DMS79 treated with DMSO at 0.1 percent for 48 hours (cell line): Measurements from ENCODE around the gene CTNND2.

ENCODE experiments used
- DNase-seq: peaks from one replicate; lab custom pipeline; 2025; lab: John Stamatoyannopoulos, UW

Gene CTNND2

DNA sequence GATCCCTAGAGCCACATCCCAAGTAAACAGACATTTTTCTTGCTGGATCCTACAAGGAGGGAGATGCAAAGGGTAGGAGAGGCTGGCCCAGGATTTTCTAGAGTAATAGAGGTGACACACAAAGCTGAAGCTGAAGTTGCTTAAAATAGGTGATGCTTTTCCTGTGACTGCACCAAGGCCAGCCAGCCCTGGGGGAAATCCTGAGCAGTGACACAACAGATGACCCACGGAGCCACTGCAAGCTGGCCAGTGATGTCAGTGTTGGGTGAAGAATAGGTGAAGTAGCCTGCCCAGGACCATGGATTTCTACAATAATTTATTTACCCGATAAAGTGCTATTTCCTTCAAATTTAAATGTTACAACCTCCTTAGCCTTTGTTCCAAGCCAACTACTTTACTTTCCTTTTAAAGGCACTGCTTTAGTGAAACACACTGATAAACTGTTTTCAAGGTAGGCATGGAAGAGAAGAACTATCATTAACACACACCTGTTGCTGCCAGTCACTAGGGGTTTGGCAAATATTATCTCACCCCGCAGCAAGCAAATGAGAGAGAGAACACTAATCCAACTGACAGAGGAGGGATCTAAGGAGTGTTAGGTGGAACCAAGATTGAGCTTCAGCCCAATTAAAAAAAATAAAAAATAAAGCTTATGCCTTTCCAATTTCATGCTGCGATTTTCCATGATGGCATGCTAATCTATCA lies 123.5 kb downstream of the CTNND2 start:
- DNase-seq: no peak

DNA sequence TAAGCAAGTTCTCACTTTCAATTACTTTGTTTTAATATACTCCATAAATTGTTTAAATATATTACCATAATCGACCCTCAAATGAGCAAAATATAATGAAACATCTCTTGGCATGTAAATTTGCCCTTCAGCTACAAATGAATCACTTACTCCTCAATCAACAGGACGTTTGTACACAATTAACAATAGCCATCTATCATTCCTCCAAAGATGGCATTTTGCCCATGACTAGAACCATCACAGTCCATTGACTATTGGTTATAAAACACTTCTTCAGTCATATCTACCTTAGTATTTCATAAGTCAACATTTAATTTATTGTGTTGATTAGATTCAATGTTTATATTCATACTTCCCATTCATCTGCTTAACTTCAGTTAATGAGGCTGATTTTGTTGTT lies 127.2 kb downstream of the CTNND2 start:
- DNase-seq: no peak

- no peak for DNase-seq
These were observed 133.9 kb downstream of the CTNND2 start for GRCh38 chr5:11770310-11770709.

DNA sequence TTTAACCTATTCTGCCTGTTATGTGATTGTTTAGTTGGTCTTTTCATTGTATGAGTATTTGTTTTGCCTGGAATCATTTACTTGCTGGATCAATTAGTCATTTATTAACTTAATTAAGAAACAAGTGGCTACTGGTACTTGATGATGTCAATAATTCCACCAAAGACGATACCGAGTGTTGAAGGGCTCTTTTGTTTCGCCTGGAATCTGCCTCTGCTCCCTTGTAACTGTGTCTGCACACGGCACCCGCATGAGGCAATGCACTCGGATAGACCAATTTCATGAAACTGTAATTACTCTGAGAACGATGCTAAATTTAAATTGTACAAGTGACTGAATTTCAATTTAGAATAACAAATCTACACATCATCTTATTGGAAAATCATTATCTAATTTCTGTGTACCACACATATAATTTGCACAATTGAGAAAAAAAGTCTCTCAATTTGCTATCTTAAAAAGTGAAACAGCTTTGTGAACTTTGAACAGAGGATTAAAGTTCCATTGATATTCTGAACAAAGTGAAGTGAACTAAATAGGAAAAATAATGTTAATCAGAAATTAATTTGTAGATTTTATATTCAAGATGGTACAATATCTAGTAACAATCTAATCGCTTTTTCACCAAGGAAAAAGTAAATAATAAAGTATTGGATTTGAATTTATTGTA lies 143.2 kb downstream of the CTNND2 start:
- no peak for DNase-seq

GRCh38 chr5:11758321-11758720 lies 145.9 kb downstream of the CTNND2 start:
- DNase-seq: no peak

- no peak for DNase-seq
These were observed 146.6 kb downstream of the CTNND2 start for GRCh38 chr5:11757661-11758060.

DNA sequence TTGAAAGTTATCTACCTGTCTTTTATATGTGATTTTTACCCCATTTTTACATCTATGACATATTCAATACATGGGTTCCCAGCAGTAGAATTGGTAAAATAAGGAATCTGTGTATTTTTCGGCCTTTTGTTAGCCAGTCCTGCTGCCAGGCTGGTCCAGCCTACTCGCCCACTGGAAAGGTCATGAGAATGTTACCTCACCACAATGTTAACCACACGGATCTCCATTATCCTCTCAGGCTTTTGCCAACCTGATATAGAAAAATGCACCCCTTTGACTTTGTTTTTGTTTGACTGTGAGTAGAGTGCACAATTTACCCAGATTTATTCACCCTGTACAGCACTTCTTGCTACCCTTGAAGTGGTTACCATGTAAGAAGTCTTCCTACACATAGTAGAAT lies 167.2 kb downstream of the CTNND2 start:
- no peak for DNase-seq

DNA sequence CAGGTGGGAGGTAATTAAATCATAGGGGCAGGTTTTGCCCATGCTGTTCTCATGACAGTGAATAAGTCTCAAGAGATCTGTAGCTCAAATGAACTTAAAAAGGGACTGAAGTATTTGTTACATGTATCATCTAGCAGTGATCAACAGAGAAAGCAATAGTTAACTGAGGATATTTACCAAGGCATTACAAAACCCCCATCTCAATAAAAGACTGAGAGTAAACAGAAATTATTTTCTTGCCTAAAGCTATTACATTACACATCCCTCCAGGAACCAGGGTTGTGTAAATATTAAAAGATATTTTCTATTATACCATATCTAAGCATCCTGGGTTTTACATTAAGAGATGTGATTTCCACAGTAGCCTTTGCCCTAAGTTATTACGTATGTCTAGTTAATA lies 169.9 kb downstream of the CTNND2 start:
- no peak for DNase-seq

DNA sequence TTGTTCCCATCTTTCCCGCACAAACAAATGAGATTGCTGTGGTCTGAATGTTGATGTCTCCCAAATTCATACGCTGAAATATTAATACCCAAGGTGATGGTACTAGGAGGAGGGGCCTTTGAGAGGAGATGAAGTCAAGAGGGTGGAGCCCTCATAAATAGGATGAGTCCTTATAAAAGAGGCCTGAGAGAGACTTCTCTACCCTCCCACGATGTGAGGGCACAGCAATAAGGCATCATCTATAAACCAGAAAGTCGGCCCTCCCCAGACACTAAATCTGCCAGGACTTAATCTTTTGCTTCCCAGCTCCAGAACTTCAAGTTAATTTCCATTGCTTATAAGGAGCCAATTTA lies 170.4 kb downstream of the CTNND2 start:
- no peak for DNase-seq

- no peak for DNase-seq
These were observed 170.9 kb downstream of the CTNND2 start for GRCh38 chr5:11733185-11733839.

- no peak for DNase-seq
These were observed 179.3 kb downstream of the CTNND2 start for GRCh38 chr5:11724940-11725339.

- no peak for DNase-seq
These were observed 184.3 kb downstream of the CTNND2 start for GRCh38 chr5:11719888-11720481.

DNA sequence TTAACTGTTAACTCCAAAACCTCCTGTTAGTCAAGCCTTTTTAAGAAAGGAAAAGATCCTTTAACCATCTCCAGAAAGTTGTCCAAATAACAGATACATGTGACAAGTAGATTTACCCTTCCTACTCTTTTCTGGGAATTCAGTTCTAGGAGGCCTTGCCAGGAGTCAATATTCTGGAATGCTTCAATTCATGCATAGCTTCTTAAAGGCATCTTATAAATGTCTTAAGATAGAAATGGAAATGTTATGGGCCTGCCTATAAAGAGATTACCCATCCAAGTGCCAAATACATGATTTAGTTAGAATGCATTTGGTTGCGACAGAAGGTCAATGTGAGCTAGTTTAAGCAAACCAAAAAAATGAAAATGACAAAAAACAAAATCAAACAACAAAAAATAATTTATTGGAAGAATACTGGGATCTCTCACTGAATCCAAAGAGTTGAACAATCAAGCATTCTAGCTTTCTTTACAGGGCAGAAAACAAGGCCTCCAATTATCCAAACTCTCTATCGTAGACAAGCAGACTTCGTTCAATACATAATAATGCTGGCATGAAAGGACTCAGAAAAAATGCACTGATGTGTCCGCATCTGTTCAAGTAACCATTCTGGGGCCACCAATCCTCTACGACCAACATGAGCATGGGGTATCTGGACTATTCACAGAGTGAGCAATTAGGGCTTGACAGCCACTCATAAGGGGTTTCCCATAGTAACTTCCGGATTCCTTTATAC lies 188.6 kb downstream of the CTNND2 start:
- no peak for DNase-seq

DNA sequence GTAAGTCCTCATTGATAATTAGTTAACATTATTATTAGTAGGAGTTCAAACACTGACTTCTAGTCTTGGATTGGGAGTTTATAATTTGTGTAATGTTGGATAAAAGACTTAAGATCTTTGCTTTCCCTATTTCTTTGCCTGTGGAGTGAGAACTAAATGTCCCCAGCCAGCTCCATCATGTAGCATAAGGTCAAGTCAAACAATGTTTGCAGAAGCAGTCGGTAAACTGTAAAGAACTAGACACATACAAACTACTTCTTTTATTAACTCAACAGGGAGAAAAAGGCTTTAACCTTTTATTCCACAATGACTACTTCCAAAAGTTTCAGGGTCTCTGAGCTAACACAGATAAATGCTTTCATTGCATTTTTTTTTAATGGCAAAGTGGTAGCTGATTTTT lies 192.3 kb downstream of the CTNND2 start:
- no peak for DNase-seq

- DNase-seq: no peak
These were observed 195.2 kb downstream of the CTNND2 start for GRCh38 chr5:11709021-11709420.

GRCh38 chr5:11704916-11705315 lies 199.3 kb downstream of the CTNND2 start:
- DNase-seq: no peak

- no peak for DNase-seq
These were observed 203.9 kb downstream of the CTNND2 start for GRCh38 chr5:11700391-11700790.

GRCh38 chr5:11692636-11693035 lies 211.6 kb downstream of the CTNND2 start:
- DNase-seq: no peak

DNA sequence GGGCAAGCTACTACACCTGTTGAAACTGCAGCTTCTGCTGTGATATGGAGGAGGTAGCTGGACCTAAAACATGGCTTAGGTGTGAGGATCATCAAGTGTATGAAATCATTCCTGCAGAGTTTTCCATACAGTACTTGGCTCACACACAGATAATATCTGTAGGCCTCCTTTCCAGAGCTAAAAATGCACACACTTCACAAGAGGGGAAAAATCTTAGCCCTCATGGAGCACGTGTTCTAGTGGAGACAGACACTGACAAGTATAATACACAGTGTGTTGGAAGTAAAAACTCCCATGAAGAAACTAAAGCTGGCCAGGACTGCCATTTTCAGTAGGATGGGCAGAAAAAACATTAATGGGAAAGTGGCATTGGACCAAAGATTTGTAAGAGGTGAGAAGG lies 216.7 kb downstream of the CTNND2 start:
- no peak for DNase-seq

- DNase-seq: no peak
These were observed 219.6 kb downstream of the CTNND2 start for GRCh38 chr5:11684607-11685006.

GRCh38 chr5:11683666-11684065 lies 220.6 kb downstream of the CTNND2 start:
- no peak for DNase-seq

GRCh38 chr5:11681796-11682195 lies 222.4 kb downstream of the CTNND2 start:
- DNase-seq: no peak
